GM12878 (cell line): ENCODE results near the gene PSMD1. TPM values are rescaled to one million over a fixed set of nuclear protein-coding genes. Genes with fewer than 3 reads are reported as not detected.

Experiments
- ATAC-seq: fragments of 200-7000 bp; cut with Tn5 transposase; 3 replicates; pipeline ENCODE4 v1.9.1; 2020; ENCODE audit warnings: mild to moderate bottlenecking, moderate library complexity
- BruUV-seq: library from RNA; stranded (reverse); fragments of 400-500 nt; replicated peaks from 2 replicates; lab custom pipeline; 2021; lab: Mats Ljungman, UMichigan
- CTCF ChIA-PET: fragments of 300-600 bp; sonication (Branson Sonifier 250); formaldehyde crosslinking; extraction: SDS; loops from one replicate; lab custom pipeline; 2021; ENCODE audit warnings: inconsistent platforms; lab: Yijun Ruan, JAX
- POLR2A ChIA-PET: fragments of 350-600 bp; formaldehyde crosslinking; extraction: SDS; loops from one replicate; lab custom pipeline; 2021; ENCODE audit warnings: inconsistent platforms; lab: Charles Lee
- RAD21 ChIA-PET: fragments of 300-600 bp; sonication (Branson Sonifier 250); formaldehyde crosslinking; loops from one replicate; lab custom pipeline; 2023; ENCODE audit warnings: antibody characterized with exemption; ENCODE audit not compliant: unreplicated experiment; lab: Charles Lee
- SMC1A ChIA-PET: fragments of 300-600 bp; sonication (Branson Sonifier 250); formaldehyde crosslinking; loops from one replicate; lab custom pipeline; 2023; ENCODE audit not compliant: unreplicated experiment, uncharacterized antibody; lab: Charles Lee
- DNase-seq: peaks from one replicate; pipeline ENCODE4 v3.0.0-alpha.2; 2011; ENCODE audit warnings: low read depth, low spot score
- FAIRE-seq: peaks from 3 replicates; lab custom pipeline; 2011; peaks lifted over from hg19 to GRCh38; lab: Jason Lieb, UNC
- H2AFZ ChIP-seq: 2 replicates; pipeline ENCODE4 v1.6.0; 2011; ENCODE audit warnings: low read depth, low read length, control low read depth; ENCODE audit not compliant: control insufficient read depth
- H3K27ac ChIP-seq: 2 replicates; pipeline ENCODE4 v1.5.1; 2011; ENCODE audit warnings: control low read depth; ENCODE audit not compliant: control insufficient read depth, insufficient read depth
- H3K27me3 ChIP-seq, 2 experiments: replicated peaks in 1 of 2; 2 replicates each; pipeline versions ENCODE4 v1.6.0 to v1.6.1; 2011; ENCODE audit warnings: low read length in 1 of 2; ENCODE audit not compliant: control insufficient read depth in 2 of 2, insufficient read depth in 2 of 2
- H3K36me3 ChIP-seq, 2 experiments: 2 replicates each; pipeline ENCODE4 v1.5.1; 2011; ENCODE audit warnings: low read length in 1 of 2; ENCODE audit not compliant: control insufficient read depth in 2 of 2, insufficient read depth in 2 of 2
- H3K4me1 ChIP-seq: 2 replicates; pipeline ENCODE4 v1.6.1; 2011; ENCODE audit warnings: mild to moderate bottlenecking, low read length, moderate library complexity, mixed read lengths; ENCODE audit not compliant: control insufficient read depth, insufficient read depth
- H3K4me2 ChIP-seq: 2 replicates; pipeline ENCODE4 v1.6.0; 2011; ENCODE audit warnings: control low read depth; ENCODE audit not compliant: control insufficient read depth, insufficient read depth
- H3K4me3 ChIP-seq: fragments of 200-600 bp; sonication (generic); 2 replicates; pipeline ENCODE4 v1.5.1; 2016
- H3K79me2 ChIP-seq: 2 replicates; pipeline ENCODE4 v1.6.0; 2011; ENCODE audit warnings: low read length; ENCODE audit not compliant: control insufficient read depth, insufficient read depth
- H3K9ac ChIP-seq: 2 replicates; pipeline ENCODE4 v1.8.0; 2011; ENCODE audit warnings: low read length, control low read depth, mixed read lengths; ENCODE audit not compliant: control insufficient read depth, insufficient read depth
- H3K9me3 ChIP-seq: replicated peaks from 3 replicates; pipeline ENCODE4 v1.5.1; 2011; ENCODE audit warnings: mild to moderate bottlenecking, low read length; ENCODE audit not compliant: control insufficient read depth, insufficient read depth
- H4K20me1 ChIP-seq: 2 replicates; pipeline ENCODE4 v1.6.0; 2011; ENCODE audit not compliant: control insufficient read depth, insufficient read depth
- CHD1 ChIP-seq: IDR thresholded peaks from 2 replicates; pipeline ENCODE4 v1.6.1; 2012; ENCODE audit warnings: low read depth, low read length, improper control_type of control experiment
- GATAD2B ChIP-seq: fragments of 450-650 bp; conservative IDR thresholded peaks from 2 replicates; pipeline ENCODE4 v1.6.1; 2017; ENCODE audit warnings: low read depth, mild to moderate bottlenecking, moderate library complexity
- HDAC6 ChIP-seq: fragments of 200-600 bp; sonication (generic); IDR thresholded peaks from one replicate; pipeline ENCODE4 v1.8.0; 2017; ENCODE audit warnings: antibody characterized with exemption; ENCODE audit not compliant: unreplicated experiment
- HDGF ChIP-seq: fragments of 450-650 bp; IDR thresholded peaks from 2 replicates; pipeline ENCODE4 v1.6.1; 2016; ENCODE audit warnings: antibody characterized with exemption
- JUNB ChIP-seq: IDR thresholded peaks from 2 replicates; pipeline ENCODE4 v1.6.1; 2016; ENCODE audit warnings: antibody characterized with exemption, mild to moderate bottlenecking
- KAT2A ChIP-seq: conservative IDR thresholded peaks from 2 replicates; pipeline ENCODE4 v1.6.1; 2011; ENCODE audit warnings: low read depth, low read length; ENCODE audit not compliant: control insufficient read depth
- MYB ChIP-seq: fragments of 150-350 bp; IDR thresholded peaks from 2 replicates; pipeline ENCODE4 v1.6.1; 2014; ENCODE audit warnings: mild to moderate bottlenecking, low read depth, low read length, borderline replicate concordance
- NFYA ChIP-seq: IDR thresholded peaks from 2 replicates; pipeline ENCODE4 v1.6.1; 2011; ENCODE audit warnings: low read depth, mild to moderate bottlenecking, low read length, improper control_type of control experiment, borderline replicate concordance
- NRF1 ChIP-seq: conservative IDR thresholded peaks from 2 replicates; pipeline ENCODE4 v1.6.1; 2011; ENCODE audit warnings: mild to moderate bottlenecking, low read depth, low read length, improper control_type of control experiment
- SIN3A ChIP-seq: IDR thresholded peaks from 2 replicates; pipeline ENCODE4 v1.6.1; 2012; ENCODE audit warnings: low read depth, low read length, improper control_type of control experiment
- SMAD1 ChIP-seq: fragments of 450-650 bp; IDR thresholded peaks from 2 replicates; pipeline ENCODE4 v1.6.1; 2018; ENCODE audit warnings: mild to moderate bottlenecking, low read depth; ENCODE audit not compliant: partially characterized antibody
- SRF ChIP-seq, 2 experiments: IDR thresholded peaks; 2 replicates each; pipeline ENCODE4 v1.6.1; 2011; ENCODE audit warnings: low read depth in 2 of 2, low read length in 2 of 2, mild to moderate bottlenecking in 1 of 2, moderate library complexity in 1 of 2
- ZBED1 ChIP-seq: IDR thresholded peaks from 2 replicates; pipeline ENCODE4 v1.6.1; 2016; ENCODE audit warnings: borderline replicate concordance
- ZBTB33 ChIP-seq: fragments of 450-650 bp; IDR thresholded peaks from 2 replicates; pipeline ENCODE4 v1.6.1; 2017; ENCODE audit warnings: mild to moderate bottlenecking
- WGBS: methylation state at CpG from one replicate; pipeline ENCODE4 v1.1.6; 2016; ENCODE audit warnings: low lambda C conversion rate; ENCODE audit not compliant: insufficient replicate concordance, insufficient coverage; ENCODE audit errors: missing lambda C conversion rate; 5-methylcytosine and 5-hydroxymethylcytosine counted together
- in situ Hi-C: fragments of 300-500 bp; cut with MboI; formaldehyde crosslinking; loops from 9 replicates; pipeline ENCODE4 v1.14.3; 2018; ENCODE audit warnings: mixed read lengths
- intact Hi-C: fragments of 100-400 bp; cut with micrococcal nuclease; formaldehyde crosslinking; loops from one replicate; pipeline ENCODE4 v1.14.2; 2022; ENCODE audit not compliant: unreplicated experiment
- polyA plus RNA-seq, 11 experiments: library from polyadenylated mRNA; depleted of rRNA in 4 of 11; unstranded in 6 of 11; stranded (reverse) in 5 of 11; fragments of >200 nt; fragmentation: Nextera tagmentation in 4 of 11; fragmentation: Illumina TruSeq in 1 of 11; extraction: Ambion mirVana in 4 of 11; extraction: Trizol in 1 of 11; gene quantifications; 1 replicate in 1 of 11; 2 replicates in 10 of 11; pipeline versions ENCODE4 v1.2.1 to v1.2.3, GENCODE V29; 2011 to 2016; ENCODE audit warnings: inconsistent platforms in 2 of 11, missing spikeins in 2 of 11, low read depth in 1 of 11
- total RNA-seq, 4 experiments: library from RNA; depleted of rRNA in 3 of 4; stranded (reverse); fragments of >200 nt in 3 of 4; fragmentation: Illumina TruSeq in 1 of 4; extraction: Trizol in 1 of 4; gene quantifications; 2 replicates each; pipeline versions ENCODE4 v1.2.1 to v1.2.3, GENCODE V29; 2013 to 2021
- TF ChIP-seq, protein P1 (sequence below): fragments of 450-650 bp; conservative IDR thresholded peaks from 2 replicates; pipeline ENCODE4 v1.6.1; 2017; ENCODE audit warnings: mild to moderate bottlenecking, moderate library complexity
- TF ChIP-seq, protein P2 (sequence below): IDR thresholded peaks from 2 replicates; pipeline ENCODE4 v1.6.1; 2011; ENCODE audit warnings: low read depth, mild to moderate bottlenecking, low read length, moderate library complexity, borderline replicate concordance; ENCODE audit errors: extremely low read depth
- TF ChIP-seq, protein P3 (sequence below): IDR thresholded peaks from 2 replicates; pipeline ENCODE4 v1.6.1; 2012; ENCODE audit warnings: low read depth, low read length, improper control_type of control experiment

PSMD1 gene
- total and polyA plus RNA-seq, 10 of the 15 experiments (the other 5 are each of a cell fraction or from before 2014, with no cell fraction given) = 87.4 to 220 (median 139) TPM

DNA sequence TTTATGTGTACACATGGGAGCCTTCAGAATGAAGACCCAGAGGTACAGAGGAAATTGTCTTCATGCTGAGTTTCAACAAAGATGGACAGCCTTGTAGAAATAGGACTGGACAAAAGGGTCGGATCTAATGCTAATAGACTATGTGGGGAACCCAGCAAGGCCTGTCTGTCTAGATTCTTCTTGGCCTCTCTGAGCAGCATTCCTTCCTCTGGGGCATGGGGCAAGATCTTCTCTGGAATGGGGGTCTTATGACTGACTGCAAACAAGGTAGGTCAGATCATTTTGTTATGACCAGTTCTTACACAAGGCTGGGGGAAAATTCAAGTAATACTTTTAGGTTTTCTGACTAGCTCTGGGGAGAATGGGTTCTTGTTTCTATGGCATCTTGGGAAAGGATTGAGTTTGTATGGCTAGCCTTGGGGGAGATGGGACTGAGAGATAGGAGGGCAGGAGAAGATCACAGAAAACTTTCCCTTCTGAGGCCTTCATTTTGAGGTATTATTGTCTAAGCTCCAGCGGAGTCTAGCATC, 46.4 kb upstream of the PSMD1 start (continued):
- no peak for TF ChIP-seq KAT2A
- no peak for TF ChIP-seq HDAC6
- no peak for TF ChIP-seq GATAD2B
- no peak for TF ChIP-seq HDGF
- TF ChIP-seq ZBED1 = no peak
- TF ChIP-seq, all 136 proteins: peak for 0

- H3K27me3 ChIP-seq = peaks cover 0 to 4% of the 10 kb centered on the region in 2 experiments; a peak in 2 of 4 replicates
- H3K79me2 ChIP-seq = no peaks in the 10 kb centered on the region
- H3K4me3 ChIP-seq = no peak overlapping the region
- no peak overlapping the region for H2AFZ ChIP-seq
- ATAC-seq = no peak
- TF ChIP-seq NRF1 = no peak
- TF ChIP-seq, protein P1, sequence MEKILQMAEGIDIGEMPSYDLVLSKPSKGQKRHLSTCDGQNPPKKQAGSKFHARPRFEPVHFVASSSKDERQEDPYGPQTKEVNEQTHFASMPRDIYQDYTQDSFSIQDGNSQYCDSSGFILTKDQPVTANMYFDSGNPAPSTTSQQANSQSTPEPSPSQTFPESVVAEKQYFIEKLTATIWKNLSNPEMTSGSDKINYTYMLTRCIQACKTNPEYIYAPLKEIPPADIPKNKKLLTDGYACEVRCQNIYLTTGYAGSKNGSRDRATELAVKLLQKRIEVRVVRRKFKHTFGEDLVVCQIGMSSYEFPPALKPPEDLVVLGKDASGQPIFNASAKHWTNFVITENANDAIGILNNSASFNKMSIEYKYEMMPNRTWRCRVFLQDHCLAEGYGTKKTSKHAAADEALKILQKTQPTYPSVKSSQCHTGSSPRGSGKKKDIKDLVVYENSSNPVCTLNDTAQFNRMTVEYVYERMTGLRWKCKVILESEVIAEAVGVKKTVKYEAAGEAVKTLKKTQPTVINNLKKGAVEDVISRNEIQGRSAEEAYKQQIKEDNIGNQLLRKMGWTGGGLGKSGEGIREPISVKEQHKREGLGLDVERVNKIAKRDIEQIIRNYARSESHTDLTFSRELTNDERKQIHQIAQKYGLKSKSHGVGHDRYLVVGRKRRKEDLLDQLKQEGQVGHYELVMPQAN = no peak
- no peak for TF ChIP-seq NFYA
- no peak for TF ChIP-seq SMAD1
- TF ChIP-seq JUNB = no peak
- TF ChIP-seq, protein P2, sequence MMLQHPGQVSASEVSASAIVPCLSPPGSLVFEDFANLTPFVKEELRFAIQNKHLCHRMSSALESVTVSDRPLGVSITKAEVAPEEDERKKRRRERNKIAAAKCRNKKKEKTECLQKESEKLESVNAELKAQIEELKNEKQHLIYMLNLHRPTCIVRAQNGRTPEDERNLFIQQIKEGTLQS = no peak
- TF ChIP-seq, protein P3, sequence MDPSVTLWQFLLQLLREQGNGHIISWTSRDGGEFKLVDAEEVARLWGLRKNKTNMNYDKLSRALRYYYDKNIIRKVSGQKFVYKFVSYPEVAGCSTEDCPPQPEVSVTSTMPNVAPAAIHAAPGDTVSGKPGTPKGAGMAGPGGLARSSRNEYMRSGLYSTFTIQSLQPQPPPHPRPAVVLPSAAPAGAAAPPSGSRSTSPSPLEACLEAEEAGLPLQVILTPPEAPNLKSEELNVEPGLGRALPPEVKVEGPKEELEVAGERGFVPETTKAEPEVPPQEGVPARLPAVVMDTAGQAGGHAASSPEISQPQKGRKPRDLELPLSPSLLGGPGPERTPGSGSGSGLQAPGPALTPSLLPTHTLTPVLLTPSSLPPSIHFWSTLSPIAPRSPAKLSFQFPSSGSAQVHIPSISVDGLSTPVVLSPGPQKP = no peak
- no peak for TF ChIP-seq SIN3A
- no peak for TF ChIP-seq ZBTB33
- TF ChIP-seq SRF (IDR thresholded peaks at IDR 0.05; ENCODE audit: low read depth in 2 of 2, low read length in 2 of 2) = no peak
- TF ChIP-seq MYB = no peak
- no peak for TF ChIP-seq ZBED1
- TF ChIP-seq CHD1 = no peak
- TF ChIP-seq, all 136 proteins: peak for 0
- POLR2A ChIA-PET = no interaction called here
- no peaks in the 10 kb centered on the region for H3K9me3 ChIP-seq
- H3K4me2 ChIP-seq = no peak overlapping the region
- DNase-seq = no peak
- no peaks in the 10 kb centered on the region for H3K4me1 ChIP-seq
- H3K27ac ChIP-seq = no peak overlapping the region
- RAD21 ChIA-PET = no interaction called here
- intact Hi-C loops = no loop called here
- no peak overlapping the region for H3K9ac ChIP-seq
- SMC1A ChIA-PET = no interaction called here
- no peaks in the 10 kb centered on the region for H4K20me1 ChIP-seq
- no peak for FAIRE-seq
- 50% methylated on average over 2 of the region's 2 CpGs for WGBS
- no peaks in the 10 kb centered on the region for H3K36me3 ChIP-seq
- CTCF ChIA-PET = interaction anchor here (0.6 kb wide), 1 partner anchor 214 kb away, joined by 3 read pairs; no protein-coding TSS in a partner anchor
- in situ Hi-C loops = no loop called here
- no TSS peak for BruUV-seq
Observed at GRCh38 chr2:231011526-231011925, 45.1 kb upstream of the PSMD1 start.
